AG08395 (cell line): ENCODE measurements around the gene RAB11FIP2.

Experiments
- DNase-seq: peaks from one replicate; pipeline ENCODE4 v3.0.0; 2012; ENCODE audit warnings: mixed read lengths, low spot score

RAB11FIP2 gene

DNA sequence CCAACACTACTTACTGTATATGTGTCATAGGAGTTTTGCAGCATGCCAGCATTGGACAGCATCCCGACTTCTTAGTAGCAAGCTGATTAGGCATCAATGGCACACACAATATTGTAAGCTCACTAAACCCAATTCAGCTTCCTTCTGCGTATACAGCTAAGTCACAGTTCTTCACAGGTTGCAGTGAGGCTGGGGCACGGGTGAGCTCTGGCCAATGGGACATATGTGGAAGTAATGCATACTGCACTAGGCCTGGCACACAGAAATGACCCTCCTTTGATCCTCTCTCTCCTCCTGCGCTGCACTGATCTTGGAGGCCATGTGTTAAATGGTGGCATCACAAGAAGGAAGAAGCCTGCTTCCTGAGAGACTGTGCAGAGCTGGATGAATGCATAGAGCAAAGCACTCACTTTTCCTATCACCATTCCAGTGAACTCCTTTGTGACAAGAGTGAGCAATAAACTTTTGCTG, 11.9 kb downstream of the RAB11FIP2 start:
- DNase-seq: no peak

DNA sequence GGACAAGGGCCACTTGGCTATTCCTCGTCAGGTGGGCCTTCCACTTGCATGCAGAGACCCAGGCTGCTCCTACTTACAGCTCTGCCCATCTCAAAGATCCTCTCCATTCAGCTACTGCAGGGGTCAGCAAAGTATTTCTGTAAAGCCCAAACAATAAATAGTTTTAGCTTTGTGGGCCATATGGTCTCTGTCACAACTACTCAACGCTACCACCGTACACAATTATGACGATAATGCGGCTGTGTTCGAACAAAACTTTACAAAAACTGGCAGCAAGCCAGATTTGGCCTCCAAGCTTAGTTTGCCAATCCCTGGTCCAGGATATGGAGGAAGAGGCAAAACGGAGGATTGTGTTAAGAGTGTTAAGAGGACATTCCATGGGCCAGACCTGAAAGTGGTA, 12.8 kb downstream of the RAB11FIP2 start:
- DNase-seq: no peak

DNA sequence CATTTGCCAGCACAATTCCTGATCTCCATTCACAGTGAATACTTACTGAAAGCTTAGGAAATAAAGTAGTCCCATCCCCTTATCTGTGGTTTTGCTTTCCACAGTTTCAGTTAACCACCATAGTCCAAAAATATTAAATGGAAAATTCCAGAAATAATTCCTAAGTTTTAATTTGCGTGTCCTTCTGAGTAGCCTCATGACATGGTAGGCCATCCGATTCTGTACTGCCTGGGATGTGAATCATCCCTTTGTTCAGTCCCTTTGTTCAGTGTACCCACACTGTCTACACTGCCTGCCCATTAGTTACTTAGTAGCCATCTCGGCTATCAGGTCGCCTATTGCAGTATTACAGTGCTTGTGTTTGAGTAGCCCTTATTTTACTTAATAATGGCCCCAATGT, 14.2 kb downstream of the RAB11FIP2 start:
- DNase-seq: no peak

DNA sequence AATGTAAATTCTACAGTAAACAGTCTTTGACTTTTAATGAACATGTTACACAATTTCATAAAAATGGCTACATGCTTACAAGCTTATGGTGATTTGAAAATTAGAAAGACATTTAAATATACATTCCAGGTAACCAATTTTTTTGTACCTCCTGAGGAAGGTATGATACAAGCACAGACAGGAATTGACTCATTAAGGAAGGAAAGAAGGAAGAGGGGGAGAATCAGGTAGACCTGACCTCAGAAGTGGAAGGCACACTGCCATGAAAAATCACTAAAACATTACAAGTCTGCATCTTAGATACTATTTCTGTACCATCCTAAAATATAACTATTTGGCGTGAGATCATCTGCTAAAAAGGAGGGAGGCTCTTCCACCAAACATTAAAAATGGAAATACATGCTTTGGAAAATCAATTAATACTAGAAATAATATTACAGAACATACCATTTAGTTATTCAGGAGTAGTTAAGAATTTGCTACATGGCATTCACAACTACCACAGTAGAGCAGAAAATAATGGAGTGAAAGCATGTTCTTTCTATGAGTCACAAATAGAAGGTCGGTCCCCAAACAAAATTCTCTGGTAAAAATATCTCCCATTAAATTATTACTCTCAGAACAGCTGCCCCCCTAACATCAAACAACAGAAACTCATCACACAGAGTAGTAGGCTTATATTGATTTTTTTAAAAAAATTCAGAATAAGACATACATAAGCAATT, 15.2 kb downstream of the RAB11FIP2 start:
- peak; percentile 7 for DNase-seq

DNA sequence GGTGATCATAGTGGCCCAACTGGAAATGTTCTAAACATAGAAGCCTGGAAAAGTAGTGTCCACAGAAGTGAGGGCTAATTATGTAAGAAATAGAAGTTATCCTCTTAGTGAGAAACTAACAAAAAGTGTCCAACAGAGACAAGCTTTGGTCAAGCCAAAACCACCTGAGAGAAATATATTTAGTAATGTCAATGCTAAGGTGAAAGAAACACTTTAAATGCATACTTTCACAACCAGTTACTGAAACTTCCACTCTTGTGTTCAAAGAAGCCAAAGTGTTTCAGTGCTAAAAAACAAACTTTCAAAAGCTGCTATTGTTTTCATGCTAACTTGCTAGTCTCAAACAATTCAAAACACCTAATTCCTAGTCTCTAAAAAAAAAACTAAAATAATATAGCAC, 18.1 kb downstream of the RAB11FIP2 start:
- DNase-seq: no peak

DNA sequence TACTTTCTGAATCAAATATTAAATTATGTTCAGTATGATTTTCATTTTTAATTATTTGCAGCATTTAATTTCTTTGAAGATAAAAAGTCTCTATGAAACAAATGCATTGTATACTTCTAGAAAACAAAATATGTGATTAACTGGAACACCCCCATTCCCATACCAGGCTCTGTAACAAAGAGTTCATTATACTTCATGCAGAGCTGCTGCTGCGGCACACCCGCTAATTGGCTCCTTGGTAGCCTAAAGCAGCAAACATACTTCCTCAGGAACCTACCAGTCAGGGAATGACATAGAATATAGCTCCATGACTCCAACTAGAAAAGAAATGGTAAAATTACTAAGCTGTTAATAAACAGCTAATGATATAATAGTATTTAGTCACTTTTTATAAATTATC, 19.3 kb downstream of the RAB11FIP2 start:
- no peak for DNase-seq

DNA sequence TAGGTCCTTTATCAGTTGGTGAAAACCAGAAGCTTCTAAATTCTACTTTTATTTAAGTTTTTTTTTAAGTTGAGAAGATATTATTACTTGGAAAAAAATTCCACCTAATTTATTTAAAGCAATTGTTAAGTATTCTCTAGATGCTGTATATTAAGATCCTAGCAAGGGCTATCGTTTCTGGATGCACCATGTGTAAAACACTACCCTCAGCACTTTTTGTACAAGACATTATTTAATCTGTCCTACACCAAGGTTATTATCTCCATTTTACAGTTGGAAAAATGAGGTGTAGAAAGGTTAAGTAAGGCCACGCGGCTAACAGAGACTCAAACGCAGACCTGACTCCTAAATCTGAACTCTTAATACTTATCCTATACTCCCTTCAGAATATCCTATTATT, 19.8 kb downstream of the RAB11FIP2 start:
- no peak for DNase-seq

DNA sequence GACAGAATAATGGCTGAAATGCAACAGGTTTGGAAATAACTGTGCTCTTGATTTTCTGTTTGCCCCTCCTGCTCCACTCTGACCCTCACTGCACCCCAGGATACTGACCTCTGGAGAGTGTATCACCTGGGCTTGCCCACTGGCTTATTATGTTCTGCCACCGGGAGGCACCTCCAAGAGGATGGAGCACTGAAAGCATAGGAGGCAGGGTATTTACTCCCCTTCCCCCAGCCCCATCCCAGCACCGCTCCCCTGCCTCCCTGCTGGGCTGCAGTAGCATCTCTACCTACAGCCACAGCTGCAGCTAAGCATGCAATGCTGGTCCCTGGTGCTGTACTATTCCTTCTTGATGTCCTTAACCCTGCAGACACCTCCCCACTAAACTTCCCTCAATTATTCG, 26.4 kb downstream of the RAB11FIP2 start:
- no peak for DNase-seq

DNA sequence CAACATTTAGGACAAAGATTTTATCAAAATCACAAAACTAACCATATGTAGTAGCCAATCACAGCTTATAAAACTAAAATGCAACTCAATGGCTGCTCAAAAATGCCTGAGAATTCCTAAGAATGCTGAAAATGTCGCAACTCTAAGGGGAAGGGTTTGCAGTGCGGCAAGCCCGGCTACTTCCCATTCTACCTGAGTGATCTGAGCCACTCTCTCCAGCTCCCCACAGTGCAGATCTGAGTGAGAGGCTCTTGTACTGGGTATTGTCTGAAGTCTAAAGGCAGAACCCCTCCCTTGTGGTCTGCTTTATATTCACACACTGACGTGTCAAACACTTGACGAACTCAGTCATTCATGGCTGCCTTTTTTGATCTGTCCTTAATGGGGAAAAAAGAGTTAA, 28.9 kb downstream of the RAB11FIP2 start:
- no peak for DNase-seq

DNA sequence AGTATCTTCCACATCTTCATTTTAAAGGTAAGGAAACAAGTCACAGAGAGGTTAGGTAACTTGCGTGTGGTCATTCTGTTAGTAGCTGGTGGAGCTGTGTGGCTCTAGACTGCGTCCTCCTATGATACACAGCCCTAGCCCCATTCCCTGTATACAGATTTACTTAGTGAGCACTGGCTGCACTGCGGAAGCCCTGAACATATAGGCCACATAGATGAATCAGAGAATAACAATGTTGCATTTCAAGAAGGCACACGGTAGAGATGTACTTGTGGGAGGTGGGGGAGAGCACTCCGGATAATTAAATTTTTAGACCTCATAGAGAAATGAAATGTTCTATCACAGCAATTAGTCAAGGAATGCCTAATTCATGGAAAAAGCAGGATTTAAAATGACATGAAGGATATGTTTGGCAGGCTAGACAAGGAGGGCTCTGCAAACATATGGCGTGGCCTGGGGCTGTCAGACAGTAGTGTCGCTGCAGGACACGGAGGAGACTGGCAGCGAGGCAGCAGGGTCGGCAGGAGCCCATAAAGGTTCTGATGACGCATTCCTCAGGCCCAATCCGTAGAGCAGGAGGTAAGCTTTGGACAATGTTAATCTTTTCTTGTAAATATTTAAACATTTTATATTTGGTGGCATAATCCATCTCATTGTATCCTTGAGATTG, 29.5 kb downstream of the RAB11FIP2 start:
- no peak for DNase-seq

DNA sequence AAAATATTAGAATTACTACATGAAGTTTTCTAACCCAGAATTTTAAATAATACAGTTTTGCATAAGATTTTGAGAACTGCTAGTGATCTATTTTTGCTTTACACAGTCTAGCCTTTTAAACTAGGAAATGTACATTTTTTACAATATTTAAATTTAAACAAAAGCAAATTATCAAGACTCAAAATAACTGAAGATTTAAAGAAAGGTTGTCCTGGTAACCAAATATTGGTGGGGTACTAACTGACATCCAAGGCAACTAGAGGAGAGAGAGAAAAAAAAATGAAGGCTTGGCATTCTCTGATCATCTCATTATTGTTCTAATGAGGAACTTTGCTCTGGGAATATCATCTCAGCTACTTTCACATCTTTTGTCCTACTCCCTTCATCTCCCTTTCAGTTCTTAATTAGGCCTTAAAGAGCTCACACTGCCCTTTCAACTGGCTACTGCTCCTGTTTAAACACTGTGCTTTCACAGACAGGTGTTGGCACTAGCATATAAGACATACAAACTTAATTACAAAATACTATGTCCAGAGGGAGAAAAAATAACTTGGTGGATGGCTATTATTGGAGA, 33.7 kb downstream of the RAB11FIP2 start:
- no peak for DNase-seq

DNA sequence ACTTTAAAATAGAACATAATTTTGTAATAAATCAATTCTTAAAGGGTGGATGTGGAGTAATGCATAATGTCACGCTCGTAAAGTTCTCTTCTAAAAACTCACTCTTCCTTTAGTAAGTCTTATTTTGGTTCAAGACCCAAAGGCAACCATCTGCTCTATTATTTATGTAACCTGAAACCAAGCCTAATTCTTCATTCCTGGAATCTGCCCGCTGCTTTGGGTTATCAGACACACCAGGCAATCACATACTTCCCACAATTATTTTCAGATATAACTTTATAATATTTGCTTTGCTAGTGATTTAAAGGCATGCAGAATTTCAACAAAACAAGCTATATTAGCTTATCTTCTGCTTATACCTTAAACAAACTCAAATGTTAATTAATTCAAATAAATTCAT, 39.0 kb downstream of the RAB11FIP2 start:
- DNase-seq: no peak

DNA sequence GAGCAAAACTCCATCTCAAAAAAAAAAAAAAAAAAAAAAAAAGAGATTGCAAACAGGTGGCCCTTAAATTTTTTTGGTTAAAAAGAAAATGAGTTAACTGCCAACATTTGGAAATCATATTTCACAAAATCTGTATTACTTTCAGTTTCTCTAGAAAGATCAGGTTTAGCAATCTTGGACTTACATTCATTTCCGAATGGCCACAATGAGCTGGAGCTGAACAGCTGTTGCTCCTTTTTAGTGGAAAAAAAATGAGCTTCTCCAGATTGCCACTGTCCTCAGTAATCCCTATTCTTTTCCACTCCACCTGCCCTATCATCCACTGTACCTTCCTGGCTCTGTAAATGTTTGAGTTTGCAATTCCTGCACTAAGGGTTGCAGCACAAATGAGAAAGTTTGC, 43.6 kb downstream of the RAB11FIP2 start:
- no peak for DNase-seq

DNA sequence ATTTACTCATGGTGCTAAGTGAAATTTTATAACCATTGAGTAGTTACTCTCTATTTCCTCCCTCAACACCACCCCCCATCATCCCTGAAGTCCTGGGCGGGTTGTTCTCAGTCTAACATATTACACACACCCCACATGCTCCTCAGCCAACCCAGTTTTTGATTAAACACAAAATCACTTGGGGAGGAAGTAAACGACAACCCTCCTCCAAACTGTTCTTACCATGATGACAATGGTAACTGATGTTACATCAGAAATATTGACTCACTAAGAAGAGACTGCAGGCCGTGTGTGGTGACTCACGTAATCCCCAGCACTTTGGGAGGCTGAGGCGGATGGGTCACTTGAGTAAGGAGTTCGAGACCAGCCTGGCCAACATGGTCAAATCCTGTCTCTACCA, 44.2 kb downstream of the RAB11FIP2 start:
- DNase-seq: no peak

DNA sequence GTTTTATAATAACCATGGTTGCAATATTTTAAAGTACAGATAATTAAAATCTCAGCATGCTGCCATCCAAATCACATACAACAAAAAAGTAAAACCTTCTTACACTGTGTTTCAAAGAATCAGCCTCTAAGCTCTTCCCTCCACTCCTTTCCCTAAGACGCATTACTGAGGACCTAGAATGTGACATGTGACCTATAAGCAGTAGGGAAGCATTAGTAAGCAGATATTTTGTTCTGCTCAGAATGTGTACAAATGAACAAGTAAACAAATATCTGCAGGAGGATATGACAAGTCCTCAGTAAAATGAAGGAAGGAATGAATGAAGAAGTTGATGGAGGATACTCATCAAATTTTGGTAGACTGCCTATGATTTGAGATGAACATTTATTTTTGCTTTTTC, 49.1 kb downstream of the RAB11FIP2 start:
- DNase-seq: no peak

DNA sequence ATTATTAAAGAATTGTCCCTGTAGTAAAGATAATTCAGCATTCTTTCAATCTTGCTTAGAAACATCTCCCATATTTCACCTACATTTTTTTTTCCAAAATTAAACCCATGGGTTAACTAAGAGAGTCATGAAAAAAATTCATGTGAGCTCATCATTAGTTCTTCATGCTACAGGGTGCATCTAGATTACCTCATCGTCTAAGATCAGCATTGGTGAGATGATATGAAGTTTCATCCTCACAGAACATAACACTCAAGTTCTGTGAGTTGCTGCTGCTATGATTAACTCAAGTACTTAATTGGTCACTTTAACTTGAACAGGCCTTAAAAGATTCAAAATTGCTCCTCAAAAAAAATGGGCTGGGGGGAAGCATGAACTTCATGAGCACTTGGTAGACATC, 50.0 kb downstream of the RAB11FIP2 start:
- DNase-seq: no peak

DNA sequence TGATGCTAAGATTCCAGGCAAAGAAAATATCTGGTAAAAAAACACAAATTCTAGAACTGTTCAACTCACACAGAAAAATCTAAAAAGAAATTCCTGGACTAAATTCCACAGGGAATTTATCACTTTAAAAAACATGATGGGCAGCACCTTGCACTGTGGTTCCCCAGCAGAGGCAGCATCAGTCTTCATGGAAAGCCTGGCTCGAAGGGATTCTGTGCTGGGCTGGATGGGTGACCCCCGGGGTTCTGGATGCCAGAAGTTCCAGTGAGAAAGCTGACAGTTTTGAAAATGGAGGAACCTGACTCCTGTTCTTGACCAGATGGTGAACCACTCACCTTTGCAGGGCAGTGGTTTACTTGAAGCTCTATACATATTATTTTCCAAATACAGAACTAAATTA, 52.0 kb downstream of the RAB11FIP2 start:
- no peak for DNase-seq

DNA sequence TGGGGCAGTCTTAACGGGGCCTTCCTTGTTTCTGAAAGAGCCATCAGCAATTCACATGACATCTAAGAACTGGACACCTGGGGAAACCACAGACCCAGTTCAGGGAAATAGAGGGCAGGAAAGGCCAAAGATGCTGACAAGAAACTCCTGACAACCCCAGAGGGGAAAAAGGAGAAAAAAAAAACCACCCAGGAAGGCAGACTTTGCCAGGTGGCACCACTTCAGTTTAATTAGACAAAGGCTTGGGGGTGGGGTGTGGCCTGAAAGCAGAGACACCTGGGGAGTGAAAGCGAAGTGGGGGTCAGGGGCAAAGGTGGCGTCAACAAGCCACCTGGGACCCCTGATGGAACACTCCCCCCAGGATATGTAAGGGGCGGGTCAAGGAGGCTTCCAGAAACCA, 53.6 kb downstream of the RAB11FIP2 start:
- no peak for DNase-seq

DNA sequence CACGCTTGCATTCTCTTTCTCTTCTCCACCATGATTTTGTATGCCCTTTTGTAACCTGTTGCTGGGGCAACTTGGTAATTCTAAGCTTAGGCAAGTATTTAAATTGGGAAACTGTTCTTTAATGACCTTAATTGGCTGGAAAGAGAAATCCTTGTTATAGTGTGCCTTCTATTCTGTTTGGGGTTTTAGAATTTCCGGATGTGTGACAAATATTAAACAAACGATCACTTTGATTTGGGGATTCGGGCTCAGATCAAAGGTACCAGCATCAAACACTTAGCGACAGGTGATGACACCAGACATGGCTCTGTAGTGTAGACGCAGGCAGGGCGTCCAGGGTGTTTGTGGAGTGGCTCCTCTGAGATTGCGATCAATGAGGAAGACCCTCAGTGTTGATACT, 55.0 kb downstream of the RAB11FIP2 start:
- no peak for DNase-seq

DNA sequence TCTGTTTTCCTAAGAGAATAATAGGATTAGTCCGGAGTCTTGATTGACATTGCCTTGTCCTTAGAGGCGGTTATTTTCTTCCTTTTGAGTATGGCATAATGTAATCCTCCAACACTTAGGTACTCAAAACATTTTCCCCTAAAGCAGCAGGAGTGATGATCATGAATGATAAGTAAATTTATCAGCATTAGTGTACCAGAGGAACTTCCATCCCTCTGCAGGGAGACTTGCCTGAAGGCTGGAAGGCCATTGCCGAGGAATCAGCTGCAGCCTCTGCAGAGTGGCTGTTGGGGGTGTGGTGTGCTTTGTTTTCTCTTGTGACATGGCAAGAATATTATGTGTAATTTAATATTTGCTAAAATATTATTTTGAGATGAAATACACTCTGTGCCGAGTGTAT, 56.8 kb downstream of the RAB11FIP2 start:
- DNase-seq: no peak

DNA sequence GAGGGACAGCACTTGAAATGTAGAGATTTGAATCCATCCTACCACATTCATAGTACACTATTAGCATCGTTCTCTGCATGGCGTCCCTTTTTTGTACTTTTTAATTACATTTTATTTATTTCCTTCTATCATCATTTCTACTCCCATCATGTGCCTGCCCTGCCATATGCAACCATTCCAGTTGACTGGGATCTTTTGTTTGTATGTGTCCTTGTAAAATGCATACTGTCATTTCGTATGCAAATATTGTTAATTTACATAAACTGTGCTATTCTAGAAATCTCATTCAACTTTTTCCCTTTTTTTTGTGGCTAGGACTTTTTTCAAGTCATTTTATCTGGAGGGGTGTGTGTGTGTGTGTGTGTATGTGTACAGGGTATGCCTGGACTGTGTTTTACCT, 57.9 kb downstream of the RAB11FIP2 start:
- DNase-seq: no peak

DNA sequence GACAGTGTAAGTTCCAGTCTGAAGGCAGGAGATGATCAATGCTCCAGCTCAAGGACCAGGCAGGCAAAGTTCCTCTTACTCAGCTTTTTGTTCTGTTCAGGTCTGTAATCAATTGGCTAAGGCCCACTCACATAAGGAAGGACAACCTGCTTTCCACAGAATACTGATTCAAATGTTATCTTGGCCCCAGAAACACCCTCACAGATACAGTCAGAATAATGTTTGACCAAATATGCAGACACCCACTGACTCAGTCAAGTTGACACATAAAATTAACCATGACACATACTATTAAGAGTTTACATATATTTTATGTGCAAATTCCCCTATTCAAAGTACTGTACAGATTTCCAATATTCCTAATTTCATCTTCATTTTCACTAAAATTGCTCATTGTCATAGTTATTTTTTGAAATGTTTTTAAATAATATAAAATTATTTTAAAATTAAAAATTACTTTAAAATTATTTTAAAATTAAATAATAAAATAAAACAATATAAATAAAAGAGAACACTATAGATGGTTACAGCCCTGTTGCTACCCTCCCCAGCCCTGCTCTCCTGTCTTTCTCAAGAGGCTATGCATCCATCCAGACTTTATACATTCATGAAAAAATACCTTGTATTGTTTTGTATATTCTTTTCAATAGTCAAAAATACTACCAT, 59.4 kb downstream of the RAB11FIP2 start:
- DNase-seq: no peak

DNA sequence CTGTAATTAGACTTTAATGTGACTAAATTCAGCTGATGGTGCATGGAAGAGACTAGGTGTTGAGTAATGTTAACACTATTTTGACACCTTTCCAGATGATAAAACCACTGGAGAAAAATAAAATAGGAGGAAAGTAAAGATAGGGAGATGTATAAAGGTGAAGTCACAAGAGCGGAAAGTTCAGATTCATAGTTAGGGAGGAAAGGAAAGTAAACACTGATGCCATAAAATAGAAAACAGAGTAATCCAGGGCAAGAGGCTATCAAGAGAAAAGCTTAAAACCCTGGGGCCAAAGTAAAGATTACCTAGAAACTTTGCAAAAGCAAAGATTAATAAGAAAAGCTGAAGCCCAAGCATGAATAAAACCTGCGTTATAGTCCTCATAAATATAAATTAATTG, 62.8 kb downstream of the RAB11FIP2 start:
- DNase-seq: no peak
